HepG2 (cell line): Measurements from ENCODE around the gene RIBC1. TPM values are rescaled to one million over a fixed set of nuclear protein-coding genes. Genes with fewer than 3 reads are reported as not detected.

Experiments used
- ATAC-seq: fragments of 200-7000 bp; cut with Tn5 transposase; 3 replicates; pipeline ENCODE4 v1.9.1; 2020; ENCODE audit warnings: mild to moderate bottlenecking, moderate library complexity
- BruUV-seq: library from RNA; stranded (reverse); fragments of 400-500 nt; replicated peaks from 2 replicates; lab custom pipeline; 2021; lab: Mats Ljungman, UMichigan
- CTCF ChIA-PET: fragments of 300-600 bp; formaldehyde crosslinking; extraction: SDS; loops from one replicate; lab custom pipeline; 2021; ENCODE audit warnings: low total read pairs, inconsistent platforms, low intra/inter-chr PET ratio; lab: Yijun Ruan, JAX
- POLR2A ChIA-PET: fragments of 350-600 bp; sonication (Branson Sonifier 250); formaldehyde crosslinking; loops from one replicate; lab custom pipeline; 2020; ENCODE audit warnings: antibody characterized with exemption, inconsistent platforms; lab: Yijun Ruan, JAX
- DNase-seq: peaks from one replicate; pipeline ENCODE4 v3.0.0-alpha.2; 2015; ENCODE audit warnings: low spot score
- FAIRE-seq: peaks from 3 replicates; lab custom pipeline; 2011; peaks lifted over from hg19 to GRCh38; lab: Jason Lieb, UNC
- H2AFZ ChIP-seq: one replicate; pipeline ENCODE4 v1.6.1; 2011; ENCODE audit warnings: low read length, inconsistent platforms
- H3K27ac ChIP-seq: fragments of 300-600 bp; 3 replicates; pipeline ENCODE4 v1.8.0; 2011; ENCODE audit warnings: mixed run types, mild to moderate bottlenecking, mixed read lengths, low read length, inconsistent platforms; ENCODE audit not compliant: insufficient read depth; ENCODE audit errors: extremely low read length
- H3K27me3 ChIP-seq, 2 experiments: fragments of 200-600 bp in 1 of 2; 2 replicates in 1 of 2; 3 replicates in 1 of 2; pipeline versions ENCODE4 v1.6.0 to v1.8.0; 2011; ENCODE audit warnings: low read length in 2 of 2, mild to moderate bottlenecking in 2 of 2, moderate library complexity in 2 of 2, inconsistent platforms in 1 of 2; ENCODE audit not compliant: insufficient read depth in 2 of 2, control insufficient read depth in 1 of 2
- H3K36me3 ChIP-seq, 2 experiments: fragments of 200-600 bp in 1 of 2; replicated peaks in 1 of 2; 2 replicates in 1 of 2; 3 replicates in 1 of 2; pipeline versions ENCODE4 v1.5.1 to v1.8.0; 2011; ENCODE audit warnings: low read length in 2 of 2, inconsistent platforms in 1 of 2; ENCODE audit not compliant: insufficient read depth in 2 of 2, control insufficient read depth in 1 of 2
- H3K4me1 ChIP-seq: 2 replicates; pipeline ENCODE4 v1.5.1; 2012; ENCODE audit warnings: low read length, inconsistent platforms; ENCODE audit not compliant: insufficient read depth
- H3K4me2 ChIP-seq: 2 replicates; pipeline ENCODE4 v1.6.0; 2011; ENCODE audit warnings: low read depth, low read length, inconsistent platforms
- H3K4me3 ChIP-seq, 3 experiments: fragments of 200-600 bp in 1 of 3; sonication (generic), shearing (Covaris generic) in 1 of 3; replicated peaks in 1 of 3; 2 replicates each; pipeline ENCODE4 v1.5.1; 2011 to 2016; ENCODE audit warnings: low read length in 3 of 3, inconsistent platforms in 2 of 3, low read depth in 2 of 3, mild to moderate bottlenecking in 2 of 3, control low read depth in 1 of 3, mixed read lengths in 1 of 3; ENCODE audit not compliant: insufficient read depth in 1 of 3
- H3K79me2 ChIP-seq: one replicate; pipeline ENCODE4 v1.6.1; 2011; ENCODE audit warnings: low read length, inconsistent platforms; ENCODE audit not compliant: insufficient read depth
- H3K9ac ChIP-seq: 2 replicates; pipeline ENCODE4 v1.6.0; 2011; ENCODE audit warnings: mild to moderate bottlenecking, low read depth, low read length, inconsistent platforms; ENCODE audit not compliant: insufficient read depth
- H3K9me3 ChIP-seq: 2 replicates; pipeline ENCODE4 v1.5.1; 2012; ENCODE audit warnings: mild to moderate bottlenecking, low read length
- H4K20me1 ChIP-seq: 2 replicates; pipeline ENCODE4 v1.6.0; 2011; ENCODE audit warnings: inconsistent platforms, mild to moderate bottlenecking, low read length, moderate library complexity; ENCODE audit not compliant: insufficient read depth
- KLF15 ChIP-seq: sonication (generic); formaldehyde crosslinking; IDR thresholded peaks from 2 replicates; pipeline ENCODE4 v1.8.1; 2023; ENCODE audit warnings: borderline replicate concordance, mild to moderate bottlenecking, inconsistent platforms, missing genetic modification reagents, mixed read lengths
- ZFYVE20 ChIP-seq: sonication (generic); formaldehyde crosslinking; IDR thresholded peaks from 2 replicates; pipeline ENCODE4 v1.8.0; 2023; ENCODE audit warnings: low read depth, mild to moderate bottlenecking, moderate library complexity, missing genetic modification reagents, borderline replicate concordance
- ZIK1 ChIP-seq: sonication (generic); formaldehyde crosslinking; IDR thresholded peaks from 2 replicates; pipeline ENCODE4 v1.5.0; 2020; ENCODE audit warnings: mild to moderate bottlenecking, low read depth, missing genetic modification reagents, borderline replicate concordance
- ZNF264 ChIP-seq: sonication (generic); formaldehyde crosslinking; IDR thresholded peaks from 2 replicates; pipeline ENCODE4 v1.4.0; 2020; ENCODE audit warnings: missing genetic modification reagents
- ZNF44 ChIP-seq: sonication (generic); formaldehyde crosslinking; IDR thresholded peaks from 2 replicates; pipeline ENCODE4 v1.5.1; 2020; ENCODE audit warnings: mild to moderate bottlenecking, missing genetic modification reagents
- ZNF549 ChIP-seq: sonication (generic); formaldehyde crosslinking; IDR thresholded peaks from 2 replicates; pipeline ENCODE4 v1.5.0; 2020; ENCODE audit warnings: missing genetic modification reagents
- ZNF552 ChIP-seq: sonication (generic); formaldehyde crosslinking; IDR thresholded peaks from 2 replicates; pipeline ENCODE4 v1.9.0; 2022; ENCODE audit warnings: missing genetic modification reagents, mild to moderate bottlenecking, borderline replicate concordance
- ZNF563 ChIP-seq: sonication (generic); formaldehyde crosslinking; IDR thresholded peaks from 2 replicates; pipeline ENCODE4 v1.8.0; 2022; ENCODE audit warnings: mild to moderate bottlenecking, moderate library complexity, missing genetic modification reagents
- ZNF569 ChIP-seq: sonication (generic); formaldehyde crosslinking; IDR thresholded peaks from 2 replicates; pipeline ENCODE4 v1.5.0; 2020; ENCODE audit warnings: mild to moderate bottlenecking, missing genetic modification reagents, moderate library complexity, borderline replicate concordance
- WGBS: methylation state at CpG from one replicate; pipeline ENCODE4 v1.1.6; 2017; ENCODE audit warnings: low lambda C conversion rate; 5-methylcytosine and 5-hydroxymethylcytosine counted together
- in situ Hi-C: cut with HindIII; loops from 2 replicates; pipeline ENCODE4 v1.10.0; 2017; ENCODE audit warnings: low pct_unique_long_range_greater_than_20kb; ENCODE audit not compliant: extremely low pct_ligation_motif_present
- intact Hi-C: fragments of 100-400 bp; cut with micrococcal nuclease; formaldehyde crosslinking; loops from one replicate; pipeline ENCODE4 v1.10.0; 2022; ENCODE audit not compliant: unreplicated experiment
- polyA plus RNA-seq, 8 experiments: library from polyadenylated mRNA; depleted of rRNA in 3 of 8; stranded (reverse) in 7 of 8; unstranded in 1 of 8; fragments of >200 nt; fragmentation: Illumina TruSeq in 4 of 8; extraction: Trizol in 4 of 8; gene quantifications; 2 replicates each; pipeline versions ENCODE4 v1.2.1 to v1.2.3, GENCODE V29; 2011 to 2016; ENCODE audit warnings: low read depth in 4 of 8, missing spikeins in 1 of 8, mixed read lengths in 1 of 8; ENCODE audit not compliant: insufficient read depth in 1 of 8
- total RNA-seq, 5 experiments: library from RNA; depleted of rRNA; stranded (reverse); fragments of >200 nt; fragmentation: Illumina TruSeq; extraction: Trizol; gene quantifications; 2 replicates each; pipeline ENCODE4 v1.2.3, GENCODE V29; 2016; ENCODE audit warnings: low read depth in 1 of 5
- TF ChIP-seq, protein P1 (sequence below): sonication (generic); formaldehyde crosslinking; IDR thresholded peaks from 2 replicates; pipeline ENCODE4 v1.4.0; 2020; ENCODE audit warnings: missing genetic modification reagents, borderline replicate concordance
- TF ChIP-seq, protein P2 (sequence below): sonication (generic); formaldehyde crosslinking; IDR thresholded peaks from 2 replicates; pipeline ENCODE4 v1.8.0; 2022; ENCODE audit warnings: mild to moderate bottlenecking, missing genetic modification reagents; ENCODE audit not compliant: insufficient replicate concordance
- TF ChIP-seq, protein P3 (sequence below): sonication (generic); formaldehyde crosslinking; IDR thresholded peaks from 2 replicates; pipeline ENCODE4 v1.8.0; 2022; ENCODE audit warnings: mild to moderate bottlenecking, missing genetic modification reagents

Gene RIBC1
- total and polyA plus RNA-seq, 2 of the 13 experiments (the other 11 are each of a cell fraction or from before 2014, with no cell fraction given): 0.55 TPM; not detected in 1

DNA sequence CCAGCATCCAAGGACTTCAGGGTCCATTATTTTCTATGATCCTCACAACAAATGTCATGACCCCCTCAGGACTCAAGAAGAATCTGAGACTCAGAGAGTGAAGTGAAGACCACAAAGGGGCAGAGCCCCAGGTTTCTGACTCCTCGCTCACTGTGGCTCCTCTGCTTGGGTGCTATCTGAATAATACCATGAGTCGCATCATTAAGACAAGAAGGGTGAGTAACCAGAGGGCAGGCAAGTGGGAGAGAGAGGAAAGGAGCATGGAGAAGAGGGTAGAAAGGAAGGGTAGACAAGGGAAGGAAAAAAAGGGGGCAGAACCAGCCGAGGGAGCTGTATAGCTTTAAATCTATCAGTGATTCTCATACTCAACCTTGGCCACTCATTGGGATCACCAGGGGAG lies 27.0 kb downstream of the RIBC1 start:
- in situ Hi-C loops (loop anchor here (10.0 kb wide), 1 partner anchor 135 kb away; no protein-coding TSS in a partner anchor), intact Hi-C loops (no loop called here)
- H3K4me1 ChIP-seq: no peaks in the 10 kb centered on the region
- H3K4me3 ChIP-seq: no peak overlapping the region
- H4K20me1 ChIP-seq: no peaks in the 10 kb centered on the region
- no peak for DNase-seq
- FAIRE-seq: no peak
- ATAC-seq: no peak
- no peak overlapping the region for H3K4me2 ChIP-seq
- no peaks in the 10 kb centered on the region for H3K79me2 ChIP-seq
- no TSS peak for BruUV-seq
- no peaks in the 10 kb centered on the region for H3K9me3 ChIP-seq
- no peak overlapping the region for H3K27ac ChIP-seq
- no peak overlapping the region for H3K9ac ChIP-seq
- ChIA-PET POLR2A (no interaction called here), CTCF (no interaction called here)
- 32% methylated on average over 3 of the region's 3 CpGs for WGBS
- no peaks in the 10 kb centered on the region for H3K36me3 ChIP-seq
- H3K27me3 ChIP-seq: no peaks in the 10 kb centered on the region
- TF ChIP-seq, protein P1, sequence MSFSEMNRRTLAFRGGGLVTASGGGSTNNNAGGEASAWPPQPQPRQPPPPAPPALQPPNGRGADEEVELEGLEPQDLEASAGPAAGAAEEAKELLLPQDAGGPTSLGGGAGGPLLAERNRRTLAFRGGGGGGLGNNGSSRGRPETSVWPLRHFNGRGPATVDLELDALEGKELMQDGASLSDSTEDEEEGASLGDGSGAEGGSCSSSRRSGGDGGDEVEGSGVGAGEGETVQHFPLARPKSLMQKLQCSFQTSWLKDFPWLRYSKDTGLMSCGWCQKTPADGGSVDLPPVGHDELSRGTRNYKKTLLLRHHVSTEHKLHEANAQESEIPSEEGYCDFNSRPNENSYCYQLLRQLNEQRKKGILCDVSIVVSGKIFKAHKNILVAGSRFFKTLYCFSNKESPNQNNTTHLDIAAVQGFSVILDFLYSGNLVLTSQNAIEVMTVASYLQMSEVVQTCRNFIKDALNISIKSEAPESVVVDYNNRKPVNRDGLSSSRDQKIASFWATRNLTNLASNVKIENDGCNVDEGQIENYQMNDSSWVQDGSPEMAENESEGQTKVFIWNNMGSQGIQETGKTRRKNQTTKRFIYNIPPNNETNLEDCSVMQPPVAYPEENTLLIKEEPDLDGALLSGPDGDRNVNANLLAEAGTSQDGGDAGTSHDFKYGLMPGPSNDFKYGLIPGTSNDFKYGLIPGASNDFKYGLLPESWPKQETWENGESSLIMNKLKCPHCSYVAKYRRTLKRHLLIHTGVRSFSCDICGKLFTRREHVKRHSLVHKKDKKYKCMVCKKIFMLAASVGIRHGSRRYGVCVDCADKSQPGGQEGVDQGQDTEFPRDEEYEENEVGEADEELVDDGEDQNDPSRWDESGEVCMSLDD (CRISPR knock-in tag): no peak
- no peak overlapping the region for H2AFZ ChIP-seq

DNA sequence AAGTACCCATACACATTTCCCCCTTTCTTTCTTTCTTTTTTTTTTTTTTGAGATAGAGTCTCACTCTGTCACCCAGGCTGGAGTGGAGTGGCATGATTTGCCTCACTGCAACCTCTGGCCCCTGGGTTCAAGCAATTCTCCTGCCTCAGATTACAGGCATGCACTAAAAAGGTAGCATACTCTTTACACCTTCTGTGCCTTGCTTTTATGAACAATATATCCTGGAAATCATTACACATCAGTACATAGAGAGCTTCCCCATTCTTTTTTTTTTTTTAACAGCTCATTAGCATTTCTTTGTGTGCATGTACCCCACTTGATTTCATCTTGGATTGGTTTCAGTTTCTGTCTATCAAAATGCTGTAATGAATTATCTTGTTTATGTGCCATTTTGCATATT lies 30.1 kb downstream of the RIBC1 start:
- CTCF ChIA-PET: no interaction called here
- H3K27me3 ChIP-seq: no peaks in the 10 kb centered on the region
- intact Hi-C loops: no loop called here
- no peaks in the 10 kb centered on the region for H4K20me1 ChIP-seq
- in situ Hi-C loops: no loop called here
- FAIRE-seq: no peak
- no peaks in the 10 kb centered on the region for H3K4me1 ChIP-seq
- no peak for ATAC-seq
- BruUV-seq: no TSS peak
- no peak overlapping the region for H3K4me3 ChIP-seq
- no peaks in the 10 kb centered on the region for H3K36me3 ChIP-seq
- no peak overlapping the region for H3K9ac ChIP-seq
- no peak overlapping the region for H3K4me2 ChIP-seq
- no peaks in the 10 kb centered on the region for H3K79me2 ChIP-seq
- TF ChIP-seq ZIK1 (CRISPR knock-in tag): no peak
- no peak for TF ChIP-seq KLF15 (CRISPR knock-in tag)
- TF ChIP-seq ZNF549 (CRISPR knock-in tag): no peak
- no peak for TF ChIP-seq ZNF44 (CRISPR knock-in tag)
- no peak for TF ChIP-seq ZNF264 (CRISPR knock-in tag)
- TF ChIP-seq ZFYVE20 (CRISPR knock-in tag): no peak
- TF ChIP-seq, protein P2, sequence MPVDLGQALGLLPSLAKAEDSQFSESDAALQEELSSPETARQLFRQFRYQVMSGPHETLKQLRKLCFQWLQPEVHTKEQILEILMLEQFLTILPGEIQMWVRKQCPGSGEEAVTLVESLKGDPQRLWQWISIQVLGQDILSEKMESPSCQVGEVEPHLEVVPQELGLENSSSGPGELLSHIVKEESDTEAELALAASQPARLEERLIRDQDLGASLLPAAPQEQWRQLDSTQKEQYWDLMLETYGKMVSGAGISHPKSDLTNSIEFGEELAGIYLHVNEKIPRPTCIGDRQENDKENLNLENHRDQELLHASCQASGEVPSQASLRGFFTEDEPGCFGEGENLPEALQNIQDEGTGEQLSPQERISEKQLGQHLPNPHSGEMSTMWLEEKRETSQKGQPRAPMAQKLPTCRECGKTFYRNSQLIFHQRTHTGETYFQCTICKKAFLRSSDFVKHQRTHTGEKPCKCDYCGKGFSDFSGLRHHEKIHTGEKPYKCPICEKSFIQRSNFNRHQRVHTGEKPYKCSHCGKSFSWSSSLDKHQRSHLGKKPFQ (CRISPR knock-in tag): no peak
- no peak for TF ChIP-seq ZNF563 (CRISPR knock-in tag)
- TF ChIP-seq ZNF552 (CRISPR knock-in tag): no peak
- TF ChIP-seq, protein P3, sequence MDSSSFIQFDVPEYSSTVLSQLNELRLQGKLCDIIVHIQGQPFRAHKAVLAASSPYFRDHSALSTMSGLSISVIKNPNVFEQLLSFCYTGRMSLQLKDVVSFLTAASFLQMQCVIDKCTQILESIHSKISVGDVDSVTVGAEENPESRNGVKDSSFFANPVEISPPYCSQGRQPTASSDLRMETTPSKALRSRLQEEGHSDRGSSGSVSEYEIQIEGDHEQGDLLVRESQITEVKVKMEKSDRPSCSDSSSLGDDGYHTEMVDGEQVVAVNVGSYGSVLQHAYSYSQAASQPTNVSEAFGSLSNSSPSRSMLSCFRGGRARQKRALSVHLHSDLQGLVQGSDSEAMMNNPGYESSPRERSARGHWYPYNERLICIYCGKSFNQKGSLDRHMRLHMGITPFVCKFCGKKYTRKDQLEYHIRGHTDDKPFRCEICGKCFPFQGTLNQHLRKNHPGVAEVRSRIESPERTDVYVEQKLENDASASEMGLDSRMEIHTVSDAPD (CRISPR knock-in tag): no peak
- no peak for TF ChIP-seq ZNF569 (CRISPR knock-in tag)
- TF ChIP-seq, all 625 proteins: peak for 0
- Histone ChIP-seq H3K9me3 (no peaks in the 10 kb centered on the region), H2AFZ (no peak overlapping the region), H3K27ac (no peak overlapping the region)
- POLR2A ChIA-PET: no interaction called here
- DNase-seq: no peak
